WI38 (cell line): ENCODE results near the gene BIRC7.

Experiments used
- H3K4me3 ChIP-seq: 2 replicates; pipeline ENCODE4 v1.5.1; 2011; ENCODE audit warnings: low read depth, mild to moderate bottlenecking, control low read depth, low read length
- TF ChIP-seq, protein P1 (sequence below): IDR thresholded peaks from 2 replicates; pipeline ENCODE4 v1.5.1; 2012; ENCODE audit warnings: low read depth, mild to moderate bottlenecking, control low read depth, low read length

BIRC7 gene

DNA sequence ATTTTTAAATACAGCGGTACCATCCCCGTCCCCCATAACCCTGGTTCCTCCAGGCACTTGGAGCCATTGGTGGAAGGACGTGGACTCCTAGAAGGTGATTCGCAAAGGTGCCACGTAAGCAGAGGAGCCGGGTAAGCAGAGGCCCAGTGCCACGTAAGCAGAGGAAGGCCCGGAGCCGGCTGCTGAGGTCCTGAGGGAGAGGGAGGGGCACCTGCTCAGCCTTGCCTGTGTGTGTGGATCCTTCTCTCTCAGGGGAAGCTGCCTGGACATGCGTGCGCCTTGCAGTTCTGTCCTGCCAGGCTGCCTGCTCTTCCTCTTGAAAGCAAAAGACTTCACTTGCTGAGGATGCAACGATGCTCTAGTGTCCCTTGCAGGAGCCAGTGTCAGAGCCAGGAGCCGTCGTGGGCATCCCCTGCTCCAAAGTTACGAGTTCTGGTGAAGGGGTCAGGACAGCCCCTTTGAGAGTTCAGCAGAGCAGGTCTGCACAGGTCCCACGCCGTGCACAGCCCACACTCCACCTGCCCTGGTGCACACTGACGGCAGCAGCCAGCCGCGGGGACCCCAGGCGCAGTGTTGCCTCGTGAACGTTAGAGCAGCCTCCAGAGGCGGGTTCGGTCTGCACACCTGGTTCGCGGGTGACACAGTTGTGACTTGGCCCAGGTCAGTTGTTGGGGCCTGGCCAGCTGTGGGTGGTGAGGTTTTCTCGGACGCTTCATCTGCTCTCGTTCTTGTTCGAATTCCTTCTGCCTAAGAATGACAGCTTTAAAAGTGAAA lies 20.4 kb downstream of the BIRC7 start:
- TF ChIP-seq, protein P1, sequence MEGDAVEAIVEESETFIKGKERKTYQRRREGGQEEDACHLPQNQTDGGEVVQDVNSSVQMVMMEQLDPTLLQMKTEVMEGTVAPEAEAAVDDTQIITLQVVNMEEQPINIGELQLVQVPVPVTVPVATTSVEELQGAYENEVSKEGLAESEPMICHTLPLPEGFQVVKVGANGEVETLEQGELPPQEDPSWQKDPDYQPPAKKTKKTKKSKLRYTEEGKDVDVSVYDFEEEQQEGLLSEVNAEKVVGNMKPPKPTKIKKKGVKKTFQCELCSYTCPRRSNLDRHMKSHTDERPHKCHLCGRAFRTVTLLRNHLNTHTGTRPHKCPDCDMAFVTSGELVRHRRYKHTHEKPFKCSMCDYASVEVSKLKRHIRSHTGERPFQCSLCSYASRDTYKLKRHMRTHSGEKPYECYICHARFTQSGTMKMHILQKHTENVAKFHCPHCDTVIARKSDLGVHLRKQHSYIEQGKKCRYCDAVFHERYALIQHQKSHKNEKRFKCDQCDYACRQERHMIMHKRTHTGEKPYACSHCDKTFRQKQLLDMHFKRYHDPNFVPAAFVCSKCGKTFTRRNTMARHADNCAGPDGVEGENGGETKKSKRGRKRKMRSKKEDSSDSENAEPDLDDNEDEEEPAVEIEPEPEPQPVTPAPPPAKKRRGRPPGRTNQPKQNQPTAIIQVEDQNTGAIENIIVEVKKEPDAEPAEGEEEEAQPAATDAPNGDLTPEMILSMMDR, result no peak
- no peak overlapping the region for H3K4me3 ChIP-seq

DNA sequence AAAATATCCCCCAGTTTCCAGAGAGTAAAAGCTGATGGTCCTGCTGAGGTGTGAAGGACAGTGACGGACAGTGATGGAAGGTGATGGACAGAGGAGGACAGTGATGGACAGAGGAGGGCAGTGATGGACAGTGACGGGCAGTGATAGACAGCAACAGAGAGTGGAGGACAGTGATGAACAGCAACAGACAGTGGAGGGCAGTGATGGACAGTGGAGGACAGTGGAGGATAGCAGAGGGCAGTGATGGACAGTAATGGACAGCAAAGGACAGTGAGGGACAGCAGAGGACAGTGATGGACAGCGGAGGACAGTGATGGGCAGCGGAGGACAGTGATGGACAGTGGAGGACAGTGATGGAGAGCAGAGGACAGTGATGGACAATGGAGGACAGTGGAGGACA lies 21.2 kb downstream of the BIRC7 start:
- TF ChIP-seq, protein P1, result no peak
- no peak overlapping the region for H3K4me3 ChIP-seq

DNA sequence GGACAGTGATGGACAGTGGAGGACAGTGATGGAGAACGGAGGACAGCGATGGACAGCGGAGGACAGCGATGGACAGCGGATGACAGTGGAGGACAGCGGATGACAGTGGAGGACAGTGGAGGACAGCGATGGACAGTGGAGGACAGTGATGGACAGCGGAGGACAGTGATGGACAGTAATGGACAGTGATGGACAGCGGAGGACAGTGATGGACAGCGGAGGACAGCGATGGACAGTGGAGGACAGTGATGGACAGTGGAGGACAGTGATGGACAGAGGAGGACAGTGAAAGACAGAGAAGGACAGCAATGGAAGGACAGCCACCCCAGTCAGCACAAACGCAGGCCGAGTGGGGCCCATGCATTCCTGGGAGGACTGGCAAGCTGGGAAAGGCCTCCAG lies 21.9 kb downstream of the BIRC7 start:
- no peak overlapping the region for H3K4me3 ChIP-seq
- TF ChIP-seq, protein P1, result no peak

DNA sequence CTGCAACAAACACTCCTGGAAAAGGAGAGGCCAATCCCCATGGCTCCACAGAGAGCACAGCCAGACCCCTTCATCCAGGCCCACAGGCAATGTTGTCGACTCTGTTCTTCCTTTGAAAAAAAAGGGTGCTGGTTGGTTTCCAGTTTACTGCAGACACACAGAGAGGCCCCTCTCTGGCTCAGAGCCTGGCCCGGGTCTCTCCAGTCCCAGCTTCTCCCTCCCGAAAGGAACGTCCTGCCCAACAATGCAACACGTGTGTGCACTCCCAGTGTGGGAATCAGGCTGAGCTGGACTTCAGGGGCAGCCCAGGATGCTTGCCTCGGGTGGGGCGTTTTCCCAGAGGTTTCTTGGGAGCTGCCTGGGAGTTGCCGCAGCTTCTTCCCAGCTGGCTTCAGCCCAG lies 23.1 kb downstream of the BIRC7 start:
- H3K4me3 ChIP-seq, result no peak overlapping the region
- TF ChIP-seq, protein P1, result no peak

DNA sequence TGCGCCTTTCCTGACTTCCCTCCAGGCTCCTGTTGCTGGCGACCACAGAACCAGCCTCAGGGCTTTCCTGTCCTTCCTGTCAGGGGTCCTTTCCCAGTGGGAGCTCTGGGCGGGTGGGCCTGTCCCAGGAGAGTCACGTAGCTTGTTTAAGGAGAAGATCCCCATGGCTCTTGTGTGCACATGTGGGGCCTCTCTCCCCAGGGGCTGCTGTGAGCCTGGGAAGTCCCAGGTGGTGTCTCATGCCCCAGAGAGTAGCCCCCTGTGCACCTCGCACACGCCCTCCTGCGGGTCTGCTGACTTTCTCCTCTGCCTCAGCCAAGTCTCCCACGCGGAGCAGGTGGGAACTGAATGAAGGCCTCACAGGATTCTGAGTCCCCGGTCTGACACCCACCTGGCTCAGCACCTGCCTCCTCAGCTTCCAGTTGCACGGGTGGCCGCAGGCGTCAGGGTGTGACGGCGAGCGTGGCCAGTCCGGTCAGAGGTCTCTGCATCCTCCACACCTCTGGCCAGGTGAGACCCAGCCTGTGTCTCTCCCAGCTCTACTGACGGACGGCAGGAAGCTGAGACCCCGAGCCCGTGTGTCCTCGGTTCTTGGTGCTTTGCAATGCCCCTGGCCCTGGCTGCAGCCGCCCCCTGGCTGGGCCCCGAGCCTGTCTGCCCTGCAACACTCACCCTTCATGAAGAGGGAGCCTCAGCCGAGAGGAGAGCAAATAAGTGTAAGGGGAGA lies 24.2 kb downstream of the BIRC7 start:
- no peak overlapping the region for H3K4me3 ChIP-seq
- TF ChIP-seq, protein P1, result no peak

DNA sequence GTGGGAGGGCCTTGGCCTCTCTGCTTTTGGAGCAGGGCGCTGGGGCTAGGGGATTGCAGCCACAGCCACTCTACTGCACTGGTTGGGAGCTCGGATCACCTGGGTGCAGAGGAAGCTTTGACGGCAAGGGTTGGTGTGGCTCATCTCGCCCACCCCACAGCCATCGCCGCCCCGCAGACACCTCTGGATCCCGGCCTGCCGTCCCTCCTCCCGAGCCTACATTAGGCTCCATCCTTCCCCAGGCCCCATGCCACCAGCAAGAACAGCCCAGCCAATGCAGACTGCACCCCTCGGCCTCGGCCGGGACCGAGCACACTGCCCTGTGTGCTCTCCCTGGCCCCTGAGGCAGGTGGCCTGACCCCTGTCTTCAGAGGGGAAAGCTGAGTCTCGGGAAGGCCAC lies 24.8 kb downstream of the BIRC7 start:
- no peak overlapping the region for H3K4me3 ChIP-seq
- TF ChIP-seq, protein P1, result no peak
